Jurkat, Clone E6-1 (cell line): ENCODE data around the gene DRAM2. TPM values are rescaled to one million over a fixed set of nuclear protein-coding genes. Genes with fewer than 3 reads are reported as not detected.
A peak's percentile ranks its signal among the peaks of the same experiment; 100 is the strongest.

Source experiments
- DNase-seq: peaks from one replicate; pipeline ENCODE4 v3.0.0-alpha.2; 2011; ENCODE audit warnings: low read depth, low spot score
- H3K4me3 ChIP-seq: 2 replicates; pipeline ENCODE4 v1.5.1; 2011; ENCODE audit warnings: mild to moderate bottlenecking, low read length, control low read depth, moderate library complexity
- polyA plus RNA-seq: library from polyadenylated mRNA; unstranded; fragments of >200 nt; gene quantifications from one replicate; pipeline ENCODE4 v1.2.1, GENCODE V29; 2012; ENCODE audit warnings: missing spikeins; ENCODE audit not compliant: insufficient read length, insufficient read depth

Gene DRAM2
- polyA plus RNA-seq, result 60.2 TPM

GRCh38 chr1:111139956-111140679 lies at the start of gene DRAM2, which contains the start of gene CEPT1:
TSS of gene DRAM2 (minus strand) at chr1:111140093. CDS start at chr1:111131554, 8,539 bp downstream.
TSS of gene CEPT1 (plus strand) at chr1:111140223. CDS start at chr1:111147715, 7,492 bp downstream.
- H3K4me3 ChIP-seq, result peak within 1 kb of the TSS; percentile 81
- peak; percentile 94 for DNase-seq

DNA sequence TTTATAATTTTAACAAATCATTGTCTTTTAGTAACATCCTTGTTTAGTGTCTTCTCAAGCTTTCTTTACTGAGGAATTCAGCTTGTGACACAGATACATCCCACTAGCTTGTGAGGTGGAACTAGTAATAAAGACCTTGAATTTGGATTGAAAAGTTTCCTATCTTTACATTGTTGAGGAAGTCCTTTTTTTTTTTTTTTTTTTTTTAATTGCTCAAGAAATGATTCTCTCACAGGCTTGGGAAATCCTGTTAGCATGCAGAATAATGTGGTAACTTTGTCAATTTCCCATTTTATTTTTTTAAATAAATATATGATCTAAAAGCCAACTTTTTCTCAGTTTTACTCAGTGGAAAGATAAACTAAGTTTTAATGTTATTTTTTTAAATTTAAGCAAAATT lies 44.8 kb upstream of the DRAM2 start:
- no peak for DNase-seq
- no peak overlapping the region for H3K4me3 ChIP-seq

- no peak overlapping the region for H3K4me3 ChIP-seq
- no peak for DNase-seq
Observed at GRCh38 chr1:111183308-111184069, 43.6 kb upstream of the DRAM2 start.

DNA sequence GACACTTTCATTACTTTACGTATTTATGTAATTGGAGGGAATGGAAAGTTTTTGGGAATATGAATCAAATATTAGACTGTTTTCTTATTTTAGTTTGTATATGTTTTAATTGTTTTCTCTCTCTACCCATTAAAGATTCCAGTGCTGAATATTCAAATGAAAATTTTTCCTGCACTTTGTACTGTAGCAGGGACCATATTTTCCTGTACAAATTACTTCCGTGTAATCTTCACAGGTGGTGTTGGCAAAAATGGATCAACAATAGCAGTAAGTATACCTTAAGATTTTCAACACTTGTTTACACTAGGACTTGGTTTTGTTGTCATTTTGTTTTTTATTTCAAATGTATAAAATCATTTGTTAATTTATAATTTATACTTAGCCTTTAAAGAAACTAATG lies 42.2 kb upstream of the DRAM2 start:
- no peak overlapping the region for H3K4me3 ChIP-seq
- DNase-seq, result no peak

DNA sequence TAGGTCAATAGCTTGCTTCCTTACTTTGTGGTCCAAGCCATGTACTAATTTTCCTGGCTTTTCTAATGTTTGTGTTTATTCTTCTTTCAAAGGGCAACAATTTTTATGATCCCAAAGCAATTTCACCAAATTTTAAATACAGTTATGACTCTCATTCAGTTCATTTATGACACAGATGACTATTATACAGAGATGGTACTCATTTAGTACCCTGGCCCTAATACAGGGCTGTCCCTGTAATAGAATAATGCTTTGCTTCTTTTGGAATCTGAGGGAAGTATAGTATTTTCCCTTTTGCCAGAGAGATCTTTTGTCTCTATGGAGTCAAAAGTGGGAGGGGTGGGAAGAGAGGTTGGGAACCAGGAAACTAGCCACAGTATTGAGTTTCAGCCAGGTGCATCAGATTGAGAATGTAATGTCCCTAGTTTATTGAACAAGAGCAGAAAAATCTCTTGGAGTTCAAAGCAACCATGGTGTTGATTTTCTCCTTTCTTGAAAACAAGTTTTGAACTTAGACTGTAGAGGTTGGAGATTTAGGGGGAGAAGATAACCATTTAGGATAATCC lies 40.2 kb upstream of the DRAM2 start:
- H3K4me3 ChIP-seq, result no peak overlapping the region

GRCh38 chr1:111176678-111177077 lies 36.8 kb upstream of the DRAM2 start:
- DNase-seq, result no peak
- no peak overlapping the region for H3K4me3 ChIP-seq

More for the DNA sequence above, 40.2 kb upstream of the DRAM2 start:
- no peak for DNase-seq

GRCh38 chr1:111175349-111175748 lies 35.5 kb upstream of the DRAM2 start:
- no peak overlapping the region for H3K4me3 ChIP-seq
- DNase-seq, result no peak

- DNase-seq, result no peak
- no peak overlapping the region for H3K4me3 ChIP-seq
Observed at GRCh38 chr1:111174070-111174469, 34.2 kb upstream of the DRAM2 start.

- no peak for DNase-seq
- H3K4me3 ChIP-seq, result no peak overlapping the region
Observed at GRCh38 chr1:111172463-111172862, 32.6 kb upstream of the DRAM2 start.

- no peak for DNase-seq
- no peak overlapping the region for H3K4me3 ChIP-seq
Observed at GRCh38 chr1:111164151-111164550, 24.3 kb upstream of the DRAM2 start.

- no peak for DNase-seq
- H3K4me3 ChIP-seq, result no peak overlapping the region
Observed at GRCh38 chr1:111163363-111163762, 23.5 kb upstream of the DRAM2 start.

DNA sequence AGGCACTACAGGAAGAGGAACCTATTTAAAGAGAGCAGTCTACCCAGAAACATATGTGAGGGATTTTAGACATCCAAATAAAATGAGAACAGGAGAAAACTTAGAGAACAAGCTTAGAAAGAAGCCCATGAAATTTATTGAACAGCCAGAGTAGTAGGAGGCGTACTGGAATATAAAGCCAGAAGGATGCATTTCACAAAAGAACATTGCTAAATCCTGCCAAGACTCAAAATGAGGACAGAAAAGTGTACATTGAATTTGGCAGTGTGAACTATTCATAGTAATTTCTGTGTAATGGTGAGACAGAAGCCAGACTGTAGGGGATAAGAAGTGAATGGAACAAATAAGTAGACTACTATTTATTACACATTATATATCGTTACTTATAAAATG lies 22.6 kb upstream of the DRAM2 start:
- H3K4me3 ChIP-seq, result no peak overlapping the region
- DNase-seq, result no peak

GRCh38 chr1:111161843-111162487 lies 22.1 kb upstream of the DRAM2 start:
- no peak for DNase-seq

DNA sequence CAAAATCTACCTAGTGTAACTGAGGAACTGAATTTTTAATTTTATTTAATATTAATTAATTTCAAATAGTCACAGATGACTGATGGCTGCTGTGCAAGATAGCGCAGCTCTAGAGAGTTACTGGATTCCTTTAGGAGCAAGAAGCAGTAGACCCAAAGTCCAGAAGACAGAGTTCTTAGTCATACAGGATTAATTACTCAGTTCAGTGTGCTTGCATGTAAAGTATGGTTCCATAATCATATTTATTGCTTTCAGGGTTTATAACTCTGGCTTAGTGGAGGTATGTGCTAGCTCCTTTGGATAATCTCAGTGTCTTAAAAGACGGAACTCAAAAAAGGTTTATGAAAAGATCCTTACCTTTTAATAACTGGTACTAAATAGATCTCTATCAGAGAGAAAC lies 17.5 kb upstream of the DRAM2 start:
- DNase-seq, result no peak
- H3K4me3 ChIP-seq, result no peak overlapping the region

More at GRCh38 chr1:111161843-111162487, 22.1 kb upstream of the DRAM2 start:
- H3K4me3 ChIP-seq, result no peak overlapping the region

GRCh38 chr1:111154021-111154999 lies 14.4 kb upstream of the DRAM2 start:
- no peak for DNase-seq
- no peak overlapping the region for H3K4me3 ChIP-seq

DNA sequence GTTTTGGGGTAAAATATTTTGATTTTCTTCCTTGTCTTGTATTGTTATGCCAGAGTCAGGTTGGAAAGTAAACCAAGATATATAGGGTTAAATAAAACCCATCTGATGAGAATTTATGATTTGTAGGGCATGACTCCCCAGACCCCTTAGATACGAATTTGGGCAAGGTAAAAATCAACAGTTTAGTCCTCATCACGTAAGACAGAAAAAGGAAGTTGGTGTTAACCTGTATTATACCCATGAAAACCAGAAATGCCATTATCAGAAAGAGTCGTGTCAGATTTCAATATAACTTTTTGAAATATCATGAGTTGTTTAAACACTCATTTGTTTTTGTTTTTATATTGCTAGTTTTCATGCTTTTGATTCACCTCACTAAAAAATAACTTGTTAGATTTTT lies 11.9 kb upstream of the DRAM2 start:
- H3K4me3 ChIP-seq, result no peak overlapping the region
- DNase-seq, result no peak

DNA sequence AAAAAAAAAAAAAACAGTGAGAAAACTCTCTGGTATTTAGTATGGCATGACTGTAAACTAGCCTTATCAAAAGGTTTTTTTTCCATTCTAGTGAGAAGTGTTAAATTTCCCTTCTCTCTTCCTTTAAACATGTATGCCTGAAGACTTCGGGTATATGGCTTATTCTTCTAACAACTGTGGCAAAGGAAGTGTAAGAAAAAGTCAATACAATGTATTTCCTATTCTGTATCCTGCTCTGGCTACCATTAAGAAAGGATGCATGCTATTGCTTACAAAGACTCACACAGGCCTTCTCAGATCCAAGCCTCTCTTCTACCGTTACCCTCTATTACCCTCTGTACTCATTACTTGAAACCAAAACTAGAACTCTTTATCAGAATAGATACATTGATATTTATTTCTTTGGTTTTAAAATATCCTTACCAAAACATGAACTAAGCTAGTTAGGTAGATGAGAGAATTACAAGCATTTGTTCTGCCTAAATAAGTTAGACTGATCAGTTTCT lies 8.5 kb upstream of the DRAM2 start:
- H3K4me3 ChIP-seq, result no peak overlapping the region
- no peak for DNase-seq

- no peak overlapping the region for H3K4me3 ChIP-seq
- DNase-seq, result no peak
Observed at GRCh38 chr1:111147948-111148347, 8.1 kb upstream of the DRAM2 start.
